GM12878 (cell line): Measurements from ENCODE around the gene PEF1. TPM values are rescaled to one million over a fixed set of nuclear protein-coding genes. Genes with fewer than 3 reads are reported as not detected.

ENCODE experiments used
- BACH1 ChIP-seq: fragments of 450-650 bp; IDR thresholded peaks from 2 replicates; pipeline ENCODE4 v1.6.1; 2017; ENCODE audit warnings: mild to moderate bottlenecking, borderline replicate concordance
- BCL11A ChIP-seq: IDR thresholded peaks from 2 replicates; pipeline ENCODE4 v1.6.1; 2011; ENCODE audit warnings: low read depth, low read length
- CHD4 ChIP-seq: fragments of 200-600 bp; sonication (generic); IDR thresholded peaks from 2 replicates; pipeline ENCODE4 v1.6.1; 2016; ENCODE audit warnings: mild to moderate bottlenecking
- EED ChIP-seq: sonication (generic); IDR thresholded peaks from 2 replicates; pipeline ENCODE4 v1.6.1; 2016; ENCODE audit warnings: antibody characterized with exemption, low read depth
- FOXK2 ChIP-seq: fragments of 450-650 bp; IDR thresholded peaks from 2 replicates; pipeline ENCODE4 v1.6.1; 2017; ENCODE audit warnings: mild to moderate bottlenecking, moderate library complexity
- MEF2A ChIP-seq: IDR thresholded peaks from 2 replicates; pipeline ENCODE4 v1.6.1; 2011; ENCODE audit warnings: low read depth, mild to moderate bottlenecking, low read length, moderate library complexity; ENCODE audit not compliant: insufficient read depth
- NR2C1 ChIP-seq: fragments of 450-650 bp; IDR thresholded peaks from 2 replicates; pipeline ENCODE4 v1.6.1; 2017; ENCODE audit warnings: antibody characterized with exemption, mild to moderate bottlenecking, moderate library complexity
- POLR2A ChIP-seq: IDR thresholded peaks from 2 replicates; pipeline ENCODE4 v1.6.1; 2011; ENCODE audit warnings: low read depth, mild to moderate bottlenecking, low read length
- POLR2AphosphoS5 ChIP-seq: IDR thresholded peaks from 2 replicates; pipeline ENCODE4 v1.6.1; 2011; ENCODE audit warnings: mild to moderate bottlenecking, low read length, inconsistent platforms
- RB1 ChIP-seq: fragments of 450-650 bp; formaldehyde crosslinking; IDR thresholded peaks from 2 replicates; pipeline ENCODE4 v1.6.1; 2017; ENCODE audit warnings: mild to moderate bottlenecking, borderline replicate concordance
- RFX5 ChIP-seq: IDR thresholded peaks from 2 replicates; pipeline ENCODE4 v1.6.1; 2011; ENCODE audit warnings: low read depth, low read length, improper control_type of control experiment
- TBL1XR1 ChIP-seq: IDR thresholded peaks from 2 replicates; pipeline ENCODE4 v1.6.1; 2012; ENCODE audit warnings: low read depth, low read length, improper control_type of control experiment
- WRNIP1 ChIP-seq: IDR thresholded peaks from 2 replicates; pipeline ENCODE4 v1.6.1; 2011; ENCODE audit warnings: low read depth, low read length, improper control_type of control experiment, borderline replicate concordance
- ZNF207 ChIP-seq: fragments of 450-650 bp; IDR thresholded peaks from 2 replicates; pipeline ENCODE4 v1.6.1; 2014; ENCODE audit warnings: antibody characterized with exemption, mild to moderate bottlenecking, borderline replicate concordance
- polyA plus RNA-seq, 11 experiments: library from polyadenylated mRNA; depleted of rRNA in 4 of 11; unstranded in 6 of 11; stranded (reverse) in 5 of 11; fragments of >200 nt; fragmentation: Nextera tagmentation in 4 of 11; fragmentation: Illumina TruSeq in 1 of 11; extraction: Ambion mirVana in 4 of 11; extraction: Trizol in 1 of 11; gene quantifications; 1 replicate in 1 of 11; 2 replicates in 10 of 11; pipeline versions ENCODE4 v1.2.1 to v1.2.3, GENCODE V29; 2011 to 2016; ENCODE audit warnings: inconsistent platforms in 2 of 11, missing spikeins in 2 of 11, low read depth in 1 of 11
- total RNA-seq, 4 experiments: library from RNA; depleted of rRNA in 3 of 4; stranded (reverse); fragments of >200 nt in 3 of 4; fragmentation: Illumina TruSeq in 1 of 4; extraction: Trizol in 1 of 4; gene quantifications; 2 replicates each; pipeline versions ENCODE4 v1.2.1 to v1.2.3, GENCODE V29; 2013 to 2021
- TF ChIP-seq, protein P1 (sequence below): fragments of 450-650 bp; IDR thresholded peaks from 2 replicates; pipeline ENCODE4 v1.6.1; 2017; ENCODE audit warnings: mild to moderate bottlenecking, low read depth, inconsistent platforms; ENCODE audit not compliant: poor library complexity, severe bottlenecking
- TF ChIP-seq, protein P2 (sequence below): fragments of 450-650 bp; IDR thresholded peaks from 2 replicates; pipeline ENCODE4 v1.6.1; 2017; ENCODE audit warnings: mild to moderate bottlenecking, moderate library complexity
- TF ChIP-seq, protein P3 (sequence below): fragments of 450-650 bp; IDR thresholded peaks from 2 replicates; pipeline ENCODE4 v1.6.1; 2017; ENCODE audit warnings: mild to moderate bottlenecking, moderate library complexity
- TF ChIP-seq, protein P4 (sequence below), 3 experiments: IDR thresholded peaks in 2 of 3; conservative IDR thresholded peaks in 1 of 3; 2 replicates each; pipeline ENCODE4 v1.5.1; 2011; ENCODE audit warnings: low read depth in 3 of 3, low read length in 3 of 3, mild to moderate bottlenecking in 3 of 3, control low read depth in 2 of 3, moderate library complexity in 2 of 3, inconsistent platforms in 1 of 3, mixed read lengths in 1 of 3; ENCODE audit not compliant: control insufficient read depth in 2 of 3, insufficient read depth in 1 of 3; ENCODE audit errors: extremely low read depth in 1 of 3

Gene PEF1
- total and polyA plus RNA-seq, 10 of the 15 experiments (the other 5 are each of a cell fraction or from before 2014, with no cell fraction given): 27.1 to 107 (median 79.0) TPM

DNA sequence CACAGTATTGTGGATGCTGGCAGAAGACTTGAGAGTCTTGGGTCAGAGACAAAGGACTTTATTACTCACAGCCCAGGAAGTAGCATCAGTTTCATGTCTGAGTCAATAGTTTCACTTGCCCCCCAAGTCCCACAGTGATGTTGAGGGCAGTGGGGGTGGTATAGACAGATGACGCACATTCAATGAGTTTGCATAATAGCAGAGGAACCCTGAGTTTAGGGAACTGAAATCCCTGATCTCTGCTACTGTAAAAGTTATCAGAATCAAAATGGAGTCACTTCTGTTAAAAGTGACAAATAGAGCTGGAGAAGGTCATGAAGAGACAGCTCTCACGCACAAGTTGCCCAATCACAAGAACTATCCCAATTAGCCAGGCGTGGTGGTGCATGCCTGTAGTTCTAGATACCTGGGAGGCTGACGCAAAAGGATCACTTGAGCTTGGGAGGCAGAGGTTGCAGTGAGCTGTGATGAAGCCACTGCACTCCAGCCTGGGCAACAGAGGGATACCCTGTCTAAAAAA, 38.7 kb downstream of the PEF1 start (continued):
- TF ChIP-seq EED: peak; percentile 91
- TF ChIP-seq BCL11A: peak; percentile 96
- TF ChIP-seq POLR2A: no peak
- TF ChIP-seq RFX5: no peak
- no peak for TF ChIP-seq FOXK2
- TF ChIP-seq, protein P1, sequence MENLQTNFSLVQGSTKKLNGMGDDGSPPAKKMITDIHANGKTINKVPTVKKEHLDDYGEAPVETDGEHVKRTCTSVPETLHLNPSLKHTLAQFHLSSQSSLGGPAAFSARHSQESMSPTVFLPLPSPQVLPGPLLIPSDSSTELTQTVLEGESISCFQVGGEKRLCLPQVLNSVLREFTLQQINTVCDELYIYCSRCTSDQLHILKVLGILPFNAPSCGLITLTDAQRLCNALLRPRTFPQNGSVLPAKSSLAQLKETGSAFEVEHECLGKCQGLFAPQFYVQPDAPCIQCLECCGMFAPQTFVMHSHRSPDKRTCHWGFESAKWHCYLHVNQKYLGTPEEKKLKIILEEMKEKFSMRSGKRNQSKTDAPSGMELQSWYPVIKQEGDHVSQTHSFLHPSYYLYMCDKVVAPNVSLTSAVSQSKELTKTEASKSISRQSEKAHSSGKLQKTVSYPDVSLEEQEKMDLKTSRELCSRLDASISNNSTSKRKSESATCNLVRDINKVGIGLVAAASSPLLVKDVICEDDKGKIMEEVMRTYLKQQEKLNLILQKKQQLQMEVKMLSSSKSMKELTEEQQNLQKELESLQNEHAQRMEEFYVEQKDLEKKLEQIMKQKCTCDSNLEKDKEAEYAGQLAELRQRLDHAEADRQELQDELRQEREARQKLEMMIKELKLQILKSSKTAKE: peak; percentile 96
- TF ChIP-seq POLR2AphosphoS5: no peak
- peak; percentile 92; the same call in 1 of the 2 replicates for TF ChIP-seq BACH1
- TF ChIP-seq NR2C1: no peak
- TF ChIP-seq CHD4: no peak
- TF ChIP-seq, protein P2, sequence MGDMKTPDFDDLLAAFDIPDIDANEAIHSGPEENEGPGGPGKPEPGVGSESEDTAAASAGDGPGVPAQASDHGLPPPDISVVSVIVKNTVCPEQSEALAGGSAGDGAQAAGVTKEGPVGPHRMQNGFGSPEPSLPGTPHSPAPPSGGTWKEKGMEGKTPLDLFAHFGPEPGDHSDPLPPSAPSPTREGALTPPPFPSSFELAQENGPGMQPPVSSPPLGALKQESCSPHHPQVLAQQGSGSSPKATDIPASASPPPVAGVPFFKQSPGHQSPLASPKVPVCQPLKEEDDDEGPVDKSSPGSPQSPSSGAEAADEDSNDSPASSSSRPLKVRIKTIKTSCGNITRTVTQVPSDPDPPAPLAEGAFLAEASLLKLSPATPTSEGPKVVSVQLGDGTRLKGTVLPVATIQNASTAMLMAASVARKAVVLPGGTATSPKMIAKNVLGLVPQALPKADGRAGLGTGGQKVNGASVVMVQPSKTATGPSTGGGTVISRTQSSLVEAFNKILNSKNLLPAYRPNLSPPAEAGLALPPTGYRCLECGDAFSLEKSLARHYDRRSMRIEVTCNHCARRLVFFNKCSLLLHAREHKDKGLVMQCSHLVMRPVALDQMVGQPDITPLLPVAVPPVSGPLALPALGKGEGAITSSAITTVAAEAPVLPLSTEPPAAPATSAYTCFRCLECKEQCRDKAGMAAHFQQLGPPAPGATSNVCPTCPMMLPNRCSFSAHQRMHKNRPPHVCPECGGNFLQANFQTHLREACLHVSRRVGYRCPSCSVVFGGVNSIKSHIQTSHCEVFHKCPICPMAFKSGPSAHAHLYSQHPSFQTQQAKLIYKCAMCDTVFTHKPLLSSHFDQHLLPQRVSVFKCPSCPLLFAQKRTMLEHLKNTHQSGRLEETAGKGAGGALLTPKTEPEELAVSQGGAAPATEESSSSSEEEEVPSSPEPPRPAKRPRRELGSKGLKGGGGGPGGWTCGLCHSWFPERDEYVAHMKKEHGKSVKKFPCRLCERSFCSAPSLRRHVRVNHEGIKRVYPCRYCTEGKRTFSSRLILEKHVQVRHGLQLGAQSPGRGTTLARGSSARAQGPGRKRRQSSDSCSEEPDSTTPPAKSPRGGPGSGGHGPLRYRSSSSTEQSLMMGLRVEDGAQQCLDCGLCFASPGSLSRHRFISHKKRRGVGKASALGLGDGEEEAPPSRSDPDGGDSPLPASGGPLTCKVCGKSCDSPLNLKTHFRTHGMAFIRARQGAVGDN: peak; percentile 100
- no peak for TF ChIP-seq ZNF207
- TF ChIP-seq, protein P3, sequence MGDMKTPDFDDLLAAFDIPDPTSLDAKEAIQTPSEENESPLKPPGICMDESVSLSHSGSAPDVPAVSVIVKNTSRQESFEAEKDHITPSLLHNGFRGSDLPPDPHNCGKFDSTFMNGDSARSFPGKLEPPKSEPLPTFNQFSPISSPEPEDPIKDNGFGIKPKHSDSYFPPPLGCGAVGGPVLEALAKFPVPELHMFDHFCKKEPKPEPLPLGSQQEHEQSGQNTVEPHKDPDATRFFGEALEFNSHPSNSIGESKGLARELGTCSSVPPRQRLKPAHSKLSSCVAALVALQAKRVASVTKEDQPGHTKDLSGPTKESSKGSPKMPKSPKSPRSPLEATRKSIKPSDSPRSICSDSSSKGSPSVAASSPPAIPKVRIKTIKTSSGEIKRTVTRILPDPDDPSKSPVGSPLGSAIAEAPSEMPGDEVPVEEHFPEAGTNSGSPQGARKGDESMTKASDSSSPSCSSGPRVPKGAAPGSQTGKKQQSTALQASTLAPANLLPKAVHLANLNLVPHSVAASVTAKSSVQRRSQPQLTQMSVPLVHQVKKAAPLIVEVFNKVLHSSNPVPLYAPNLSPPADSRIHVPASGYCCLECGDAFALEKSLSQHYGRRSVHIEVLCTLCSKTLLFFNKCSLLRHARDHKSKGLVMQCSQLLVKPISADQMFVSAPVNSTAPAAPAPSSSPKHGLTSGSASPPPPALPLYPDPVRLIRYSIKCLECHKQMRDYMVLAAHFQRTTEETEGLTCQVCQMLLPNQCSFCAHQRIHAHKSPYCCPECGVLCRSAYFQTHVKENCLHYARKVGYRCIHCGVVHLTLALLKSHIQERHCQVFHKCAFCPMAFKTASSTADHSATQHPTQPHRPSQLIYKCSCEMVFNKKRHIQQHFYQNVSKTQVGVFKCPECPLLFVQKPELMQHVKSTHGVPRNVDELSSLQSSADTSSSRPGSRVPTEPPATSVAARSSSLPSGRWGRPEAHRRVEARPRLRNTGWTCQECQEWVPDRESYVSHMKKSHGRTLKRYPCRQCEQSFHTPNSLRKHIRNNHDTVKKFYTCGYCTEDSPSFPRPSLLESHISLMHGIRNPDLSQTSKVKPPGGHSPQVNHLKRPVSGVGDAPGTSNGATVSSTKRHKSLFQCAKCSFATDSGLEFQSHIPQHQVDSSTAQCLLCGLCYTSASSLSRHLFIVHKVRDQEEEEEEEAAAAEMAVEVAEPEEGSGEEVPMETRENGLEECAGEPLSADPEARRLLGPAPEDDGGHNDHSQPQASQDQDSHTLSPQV: peak; percentile 100
- TF ChIP-seq WRNIP1: no peak
- TF ChIP-seq RB1: 0 out of 2 replicates have a peak, but pooled peaks have one; percentile 25
- TF ChIP-seq, protein P4, sequence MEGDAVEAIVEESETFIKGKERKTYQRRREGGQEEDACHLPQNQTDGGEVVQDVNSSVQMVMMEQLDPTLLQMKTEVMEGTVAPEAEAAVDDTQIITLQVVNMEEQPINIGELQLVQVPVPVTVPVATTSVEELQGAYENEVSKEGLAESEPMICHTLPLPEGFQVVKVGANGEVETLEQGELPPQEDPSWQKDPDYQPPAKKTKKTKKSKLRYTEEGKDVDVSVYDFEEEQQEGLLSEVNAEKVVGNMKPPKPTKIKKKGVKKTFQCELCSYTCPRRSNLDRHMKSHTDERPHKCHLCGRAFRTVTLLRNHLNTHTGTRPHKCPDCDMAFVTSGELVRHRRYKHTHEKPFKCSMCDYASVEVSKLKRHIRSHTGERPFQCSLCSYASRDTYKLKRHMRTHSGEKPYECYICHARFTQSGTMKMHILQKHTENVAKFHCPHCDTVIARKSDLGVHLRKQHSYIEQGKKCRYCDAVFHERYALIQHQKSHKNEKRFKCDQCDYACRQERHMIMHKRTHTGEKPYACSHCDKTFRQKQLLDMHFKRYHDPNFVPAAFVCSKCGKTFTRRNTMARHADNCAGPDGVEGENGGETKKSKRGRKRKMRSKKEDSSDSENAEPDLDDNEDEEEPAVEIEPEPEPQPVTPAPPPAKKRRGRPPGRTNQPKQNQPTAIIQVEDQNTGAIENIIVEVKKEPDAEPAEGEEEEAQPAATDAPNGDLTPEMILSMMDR (IDR thresholded peaks at IDR 0.05 in 2 of 3, conservative IDR thresholded peaks at IDR 0.05 in 1 of 3; ENCODE audit: control insufficient read depth in 2 of 3, extremely low read depth in 1 of 3, insufficient read depth in 1 of 3, low read depth in 3 of 3, low read length in 3 of 3): no peak
- TF ChIP-seq TBL1XR1: peak; percentile 80; the same call in 1 of the 2 replicates
- TF ChIP-seq MEF2A: peak; percentile 60; the same call in 1 of the 2 replicates
